H9 (cell line): ENCODE results near the gene RBFOX1. TPM values are rescaled to one million over a fixed set of nuclear protein-coding genes. Genes with fewer than 3 reads are reported as not detected.

ENCODE experiments used
- DNase-seq: peaks from one replicate; pipeline ENCODE4 v3.0.0-alpha.2; 2017
- H2AFZ ChIP-seq: one replicate; pipeline ENCODE4 v1.6.1; 2013; ENCODE audit warnings: mild to moderate bottlenecking, low read length, control low read depth, moderate library complexity
- H2AK5ac ChIP-seq: 2 replicates; pipeline ENCODE4 v1.6.1; 2013; ENCODE audit warnings: low read length, control low read depth, mixed read lengths; ENCODE audit not compliant: insufficient read length
- H2BK120ac ChIP-seq: one replicate; pipeline ENCODE4 v1.6.1; 2013; ENCODE audit warnings: low read depth, mild to moderate bottlenecking, low read length, control low read depth, inconsistent platforms; ENCODE audit not compliant: poor library complexity, severe bottlenecking
- H2BK12ac ChIP-seq: 2 replicates; pipeline ENCODE4 v1.6.1; 2013; ENCODE audit warnings: low read length, control low read depth, mixed read lengths, low read depth; ENCODE audit not compliant: insufficient read length
- H2BK15ac ChIP-seq: 2 replicates; pipeline ENCODE4 v1.6.1; 2013; ENCODE audit warnings: low read depth, low read length, control low read depth
- H2BK20ac ChIP-seq: one replicate; pipeline ENCODE4 v1.6.1; 2013; ENCODE audit warnings: low read depth, mild to moderate bottlenecking, low read length, control low read depth, inconsistent platforms; ENCODE audit not compliant: poor library complexity, severe bottlenecking
- H2BK5ac ChIP-seq: 2 replicates; pipeline ENCODE4 v1.6.1; 2013; ENCODE audit warnings: low read length, control low read depth, mixed read lengths; ENCODE audit not compliant: insufficient read length
- H3K14ac ChIP-seq: 2 replicates; pipeline ENCODE4 v1.6.1; 2013; ENCODE audit warnings: low read length, control low read depth; ENCODE audit not compliant: insufficient read depth
- H3K18ac ChIP-seq: 2 replicates; pipeline ENCODE4 v1.6.1; 2013; ENCODE audit warnings: low read depth, mild to moderate bottlenecking, mixed read lengths, low read length, control low read depth; ENCODE audit not compliant: insufficient read length
- H3K23ac ChIP-seq: 2 replicates; pipeline ENCODE4 v1.6.1; 2013; ENCODE audit warnings: low read length, control low read depth, mixed read lengths, low read depth; ENCODE audit not compliant: insufficient read length
- H3K23me2 ChIP-seq: 2 replicates; pipeline ENCODE4 v1.6.1; 2013; ENCODE audit warnings: low read depth, mild to moderate bottlenecking, mixed read lengths, low read length, control low read depth; ENCODE audit not compliant: insufficient read length, poor library complexity, severe bottlenecking
- H3K27ac ChIP-seq: 2 replicates; pipeline ENCODE4 v1.5.1; 2013; ENCODE audit warnings: low read length, control low read depth, mixed read lengths, low read depth; ENCODE audit not compliant: insufficient read length
- H3K27me3 ChIP-seq: 2 replicates; pipeline ENCODE4 v1.6.1; 2013; ENCODE audit warnings: low read length, control low read depth, inconsistent platforms; ENCODE audit not compliant: insufficient read depth
- H3K4ac ChIP-seq: 2 replicates; pipeline ENCODE4 v1.6.1; 2013; ENCODE audit warnings: low read depth, mild to moderate bottlenecking, control low read depth, inconsistent platforms, low read length, moderate library complexity
- H3K4me1 ChIP-seq: 2 replicates; pipeline ENCODE4 v1.6.1; 2013; ENCODE audit warnings: low read length, control low read depth, inconsistent platforms; ENCODE audit not compliant: insufficient read depth
- H3K4me2 ChIP-seq: 2 replicates; pipeline ENCODE4 v1.6.1; 2013; ENCODE audit warnings: low read length, control low read depth, mixed read lengths; ENCODE audit not compliant: insufficient read length, insufficient read depth
- H3K56ac ChIP-seq: 2 replicates; pipeline ENCODE4 v1.6.1; 2013; ENCODE audit warnings: low read depth, mild to moderate bottlenecking, mixed read lengths, low read length, control low read depth; ENCODE audit not compliant: insufficient read length
- H3K79me1 ChIP-seq: 2 replicates; pipeline ENCODE4 v1.6.1; 2013; ENCODE audit warnings: low read depth, mild to moderate bottlenecking, moderate library complexity, low read length, control low read depth, inconsistent platforms; ENCODE audit not compliant: insufficient read depth, poor library complexity, severe bottlenecking
- H3K79me2 ChIP-seq: 2 replicates; pipeline ENCODE4 v1.6.1; 2013; ENCODE audit warnings: low read length, control low read depth, inconsistent platforms; ENCODE audit not compliant: insufficient read depth
- H3K9ac ChIP-seq: 2 replicates; pipeline ENCODE4 v1.6.1; 2013; ENCODE audit warnings: low read length, control low read depth, mixed read lengths; ENCODE audit not compliant: insufficient read length; ENCODE audit errors: extremely low read depth
- H3K9me3 ChIP-seq: one replicate; pipeline ENCODE4 v1.6.1; 2013; ENCODE audit warnings: low read depth, low read length, inconsistent platforms; ENCODE audit not compliant: control insufficient read depth
- H3T11ph ChIP-seq: one replicate; pipeline ENCODE4 v1.6.1; 2013; ENCODE audit warnings: mild to moderate bottlenecking, low read length, control low read depth, inconsistent platforms
- H4K20me1 ChIP-seq: one replicate; pipeline ENCODE4 v1.6.1; 2013; ENCODE audit not compliant: control insufficient read depth, insufficient read length, insufficient read depth
- H4K5ac ChIP-seq: 2 replicates; pipeline ENCODE4 v1.6.1; 2013; ENCODE audit warnings: low read depth, mild to moderate bottlenecking, mixed read lengths, low read length, control low read depth; ENCODE audit not compliant: insufficient read length
- H4K8ac ChIP-seq: replicated peaks from 2 replicates; pipeline ENCODE4 v1.6.1; 2013; ENCODE audit warnings: low read length, control low read depth, mixed read lengths, low read depth; ENCODE audit not compliant: insufficient read length
- H4K91ac ChIP-seq: 2 replicates; pipeline ENCODE4 v1.6.1; 2013; ENCODE audit warnings: low read depth, mild to moderate bottlenecking, moderate library complexity, mixed read lengths, low read length, control low read depth; ENCODE audit not compliant: insufficient read length
- H3K27ac Mint-ChIP-seq, 3 experiments: 2 replicates in 2 of 3; 3 replicates in 1 of 3; pipeline ENCODE4 v1.8.0; 2020 to 2021; ENCODE audit warnings: mixed read lengths in 3 of 3, mild to moderate bottlenecking in 1 of 3, moderate library complexity in 1 of 3
- H3K27me3 Mint-ChIP-seq: 2 replicates; pipeline ENCODE4 v1.8.0; 2021; ENCODE audit warnings: low read depth, mild to moderate bottlenecking, moderate library complexity, mixed read lengths
- H3K36me3 Mint-ChIP-seq, 3 experiments: 2 replicates in 2 of 3; 3 replicates in 1 of 3; pipeline ENCODE4 v1.8.0; 2020 to 2021; ENCODE audit warnings: low read depth in 3 of 3, mixed read lengths in 3 of 3; ENCODE audit not compliant: insufficient read depth in 1 of 3
- H3K4me1 Mint-ChIP-seq, 2 experiments: 2 replicates each; pipeline ENCODE4 v1.8.0; 2020; ENCODE audit warnings: mixed read lengths in 2 of 2
- H3K4me3 Mint-ChIP-seq, 2 experiments: 2 replicates in 1 of 2; 3 replicates in 1 of 2; pipeline ENCODE4 v1.8.0; 2020 to 2021; ENCODE audit warnings: mild to moderate bottlenecking in 2 of 2, mixed read lengths in 2 of 2, moderate library complexity in 1 of 2
- H3K9me3 Mint-ChIP-seq, 2 experiments: 2 replicates in 1 of 2; 3 replicates in 1 of 2; pipeline ENCODE4 v1.8.0; 2020; ENCODE audit warnings: mild to moderate bottlenecking in 2 of 2, mixed read lengths in 2 of 2, moderate library complexity in 1 of 2
- WGBS: extraction: QIAGEN DNeasy Blood & Tissue Kit; methylation state at CpG from one replicate; pipeline ENCODE4 v1.1.7; 2013; ENCODE audit warnings: missing lambda C conversion rate, low lambda C conversion rate, mixed read lengths; ENCODE audit not compliant: insufficient read length; ENCODE audit errors: extremely low coverage; 5-methylcytosine and 5-hydroxymethylcytosine counted together
- total RNA-seq: library from RNA; stranded (reverse); gene quantifications from 2 replicates; pipeline ENCODE4 v1.2.1, GENCODE V29; 2021
- TF ChIP-seq, protein P1 (sequence below): fragments of 200-600 bp; sonication (generic); conservative IDR thresholded peaks from 3 replicates; pipeline ENCODE4 v1.8.0; 2021; ENCODE audit warnings: antibody characterized with exemption, mild to moderate bottlenecking

The RBFOX1 gene
- total RNA-seq, 1 experiment from 2014 or later, result 2.0 TPM

DNA sequence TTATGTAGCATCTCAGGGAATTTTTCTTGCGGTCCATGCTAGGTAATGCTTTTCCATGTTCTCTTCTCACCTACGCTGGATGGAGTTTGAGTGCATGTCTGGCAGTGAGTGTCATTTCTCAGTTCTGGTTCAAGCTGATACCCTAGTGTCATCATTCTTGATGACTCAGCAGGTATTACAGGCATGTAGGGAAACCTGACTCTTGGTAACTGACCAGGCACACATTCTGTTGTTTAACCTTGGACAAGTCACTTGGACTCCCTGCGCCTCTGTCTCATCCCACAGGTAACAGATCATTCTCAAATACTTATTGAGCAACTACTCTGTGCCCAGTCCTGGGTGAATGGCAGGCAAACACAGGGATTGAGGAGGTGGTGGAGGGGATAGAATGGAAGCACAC, 6.8 kb upstream of the RBFOX1 start:
- H4K8ac ChIP-seq, result no peak overlapping the region
- H2BK15ac ChIP-seq, result no peak overlapping the region
- Mint-ChIP-seq H3K4me3 (no peak overlapping the region), H3K9me3 (no peaks in the 10 kb centered on the region), H3K36me3 (no peaks in the 10 kb centered on the region), H3K27me3 (peaks cover 6% of the 10 kb centered on the region), H3K4me1 (peaks cover 9 to 15% of the 10 kb centered on the region in 2 experiments), H3K27ac (no peak overlapping the region; a peak in 1 of 7 replicates)
- no peak overlapping the region for H3K27ac ChIP-seq
- no peak overlapping the region for H4K91ac ChIP-seq
- H3K56ac ChIP-seq, result no peak overlapping the region
- H2BK5ac ChIP-seq, result no peak overlapping the region
- H2AK5ac ChIP-seq, result no peak overlapping the region
- no peaks in the 10 kb centered on the region for H3K79me1 ChIP-seq
- H3K23me2 ChIP-seq, result no peaks in the 10 kb centered on the region
- H2BK120ac ChIP-seq, result no peak overlapping the region
- no peak overlapping the region for H3K18ac ChIP-seq
- H3K79me2 ChIP-seq, result no peaks in the 10 kb centered on the region
- TF ChIP-seq, protein P1, sequence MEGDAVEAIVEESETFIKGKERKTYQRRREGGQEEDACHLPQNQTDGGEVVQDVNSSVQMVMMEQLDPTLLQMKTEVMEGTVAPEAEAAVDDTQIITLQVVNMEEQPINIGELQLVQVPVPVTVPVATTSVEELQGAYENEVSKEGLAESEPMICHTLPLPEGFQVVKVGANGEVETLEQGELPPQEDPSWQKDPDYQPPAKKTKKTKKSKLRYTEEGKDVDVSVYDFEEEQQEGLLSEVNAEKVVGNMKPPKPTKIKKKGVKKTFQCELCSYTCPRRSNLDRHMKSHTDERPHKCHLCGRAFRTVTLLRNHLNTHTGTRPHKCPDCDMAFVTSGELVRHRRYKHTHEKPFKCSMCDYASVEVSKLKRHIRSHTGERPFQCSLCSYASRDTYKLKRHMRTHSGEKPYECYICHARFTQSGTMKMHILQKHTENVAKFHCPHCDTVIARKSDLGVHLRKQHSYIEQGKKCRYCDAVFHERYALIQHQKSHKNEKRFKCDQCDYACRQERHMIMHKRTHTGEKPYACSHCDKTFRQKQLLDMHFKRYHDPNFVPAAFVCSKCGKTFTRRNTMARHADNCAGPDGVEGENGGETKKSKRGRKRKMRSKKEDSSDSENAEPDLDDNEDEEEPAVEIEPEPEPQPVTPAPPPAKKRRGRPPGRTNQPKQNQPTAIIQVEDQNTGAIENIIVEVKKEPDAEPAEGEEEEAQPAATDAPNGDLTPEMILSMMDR, result no peak
- no peak overlapping the region for H2AFZ ChIP-seq
- no peak overlapping the region for H3K14ac ChIP-seq
- no peaks in the 10 kb centered on the region for H3K4me1 ChIP-seq
- no peaks in the 10 kb centered on the region for H3K27me3 ChIP-seq
- no peak overlapping the region for H3T11ph ChIP-seq
- no peaks in the 10 kb centered on the region for H4K20me1 ChIP-seq
- no peak overlapping the region for H4K5ac ChIP-seq
- no peak overlapping the region for H3K4me2 ChIP-seq
- no peak overlapping the region for H3K4ac ChIP-seq
- H2BK12ac ChIP-seq, result no peak overlapping the region
- no peak overlapping the region for H3K23ac ChIP-seq
- WGBS, result no CpG with 5 or more reads among the region's 3 CpGs
- no peak for DNase-seq
- no peak overlapping the region for H2BK20ac ChIP-seq
- H3K9ac ChIP-seq, result no peak overlapping the region
- no peaks in the 10 kb centered on the region for H3K9me3 ChIP-seq
